ENCODE data around the gene TTC29.
"Not testable (repeated sequence)": the region's sequence is repeated elsewhere in the genome, so short reads cannot be mapped to it uniquely, and the experiment has no call there.

Gene TTC29

GRCh38 chr4:146723519-146723918 lies 222.1 kb downstream of the TTC29 start:
- in situ Hi-C loops (cut with MboI; ENCODE audit: low sequenced_read_pairs) = not testable (repeated sequence)

- in situ Hi-C loops (cut with MboI; ENCODE audit: low sequenced_read_pairs) = no loop called here
Measured at GRCh38 chr4:146709956-146710355, 235.7 kb downstream of the TTC29 start.

DNA sequence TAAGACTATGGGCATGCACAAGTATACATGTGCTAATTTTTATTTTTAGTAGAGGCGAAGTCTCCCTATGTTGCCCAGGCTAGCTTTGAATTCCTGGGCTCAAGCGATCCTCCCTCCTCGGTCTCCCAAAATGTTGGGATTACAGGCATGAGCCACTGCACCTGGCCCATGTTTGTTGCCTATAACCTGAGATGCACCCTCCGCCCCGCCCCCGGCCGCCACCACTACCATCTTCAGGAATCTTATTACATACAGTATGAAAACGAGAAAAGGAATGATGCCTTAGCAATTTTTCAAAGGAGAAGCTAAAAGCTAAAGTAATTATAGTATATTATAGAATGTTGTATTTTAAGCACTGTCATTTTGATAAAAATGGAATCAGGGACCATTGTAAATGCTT lies 245.8 kb downstream of the TTC29 start:
- in situ Hi-C loops (cut with MboI; ENCODE audit: low sequenced_read_pairs) = no loop called here

GRCh38 chr4:146674829-146675570 lies 270.7 kb downstream of the TTC29 start:
- in situ Hi-C loops (cut with MboI; ENCODE audit: low sequenced_read_pairs) = no loop called here

DNA sequence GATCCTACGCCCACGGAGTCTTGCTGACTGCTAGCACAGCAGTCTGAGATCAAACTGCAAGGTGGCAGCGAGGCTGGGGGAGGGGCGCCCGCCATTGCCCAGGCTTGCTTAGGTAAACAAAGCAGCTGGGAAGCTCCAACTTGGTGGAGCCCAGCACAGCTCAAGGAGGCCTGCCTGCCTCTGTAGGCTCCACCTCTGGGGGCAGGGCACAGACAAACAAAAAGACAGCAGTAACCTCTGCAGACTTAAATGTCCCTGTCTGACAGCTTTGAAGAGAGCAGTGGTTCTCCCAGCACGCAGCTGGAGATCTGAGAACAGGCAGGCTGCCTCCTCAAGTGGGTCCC lies 281.7 kb downstream of the TTC29 start:
- in situ Hi-C loops (cut with MboI; ENCODE audit: low sequenced_read_pairs) = not testable (repeated sequence)

GRCh38 chr4:146661367-146661766 lies 284.3 kb downstream of the TTC29 start:
- in situ Hi-C loops (cut with MboI; ENCODE audit: low sequenced_read_pairs) = no loop called here

All from HL-60/S4 treated with retinoic acid at 250 ng/mL for 4 days and 3 days (cell line).